ENCODE data around the gene POLR2B.

GRCh38 chr4:57075367-57075766 lies 96.7 kb downstream of the POLR2B start:
- no peak for TF ChIP-seq CTCF (conservative IDR thresholded peaks at IDR 0.05)
- no peak for TF ChIP-seq EZH2 (IDR thresholded peaks at IDR 0.05; ENCODE audit: low read depth)

Data from PC-9 (cell line).